WTC11 (cell line): ENCODE data around the gene AGPAT4. TPM values are rescaled to one million over a fixed set of nuclear protein-coding genes. Genes with fewer than 3 reads are reported as not detected.
"Not testable (repeated sequence)": the region's sequence is repeated elsewhere in the genome, so short reads cannot be mapped to it uniquely, and the experiment has no call there.

Experiments
- ATAC-seq: fragments of 200-7000 bp; cut with Tn5 transposase; 2 replicates; pipeline ENCODE4 v1.10.0; 2021; ENCODE audit warnings: mild to moderate bottlenecking, moderate library complexity
- CTCF ChIA-PET: fragments of 300-600 bp; sonication (Branson Sonifier 250); formaldehyde crosslinking; loops from one replicate; lab custom pipeline; 2021; ENCODE audit warnings: antibody characterized with exemption; lab: Charles Lee
- POLR2A ChIA-PET: fragments of 350-600 bp; sonication (Branson Sonifier 250); formaldehyde crosslinking; loops from one replicate; lab custom pipeline; 2021; ENCODE audit warnings: antibody characterized with exemption; lab: Charles Lee
- DNase-seq: peaks from one replicate; pipeline ENCODE4 v3.0.0; 2021; ENCODE audit warnings: low spot score
- H3K27ac Mint-ChIP-seq: 2 replicates; pipeline ENCODE4 v1.8.0; 2021; ENCODE audit warnings: mixed read lengths
- H3K27me3 Mint-ChIP-seq: 2 replicates; pipeline ENCODE4 v1.8.0; 2021; ENCODE audit warnings: low read depth, mild to moderate bottlenecking, moderate library complexity, mixed read lengths
- H3K36me3 Mint-ChIP-seq: 2 replicates; pipeline ENCODE4 v1.8.0; 2021; ENCODE audit warnings: mixed read lengths
- H3K4me1 Mint-ChIP-seq: 2 replicates; pipeline ENCODE4 v1.8.0; 2022; ENCODE audit warnings: mixed read lengths
- H3K4me3 Mint-ChIP-seq: 2 replicates; pipeline ENCODE4 v1.8.0; 2021; ENCODE audit warnings: mild to moderate bottlenecking, moderate library complexity, mixed read lengths
- H3K9me3 Mint-ChIP-seq: 2 replicates; pipeline ENCODE4 v1.8.0; 2021; ENCODE audit warnings: mixed read lengths
- ATF1 ChIP-seq: sonication (generic); formaldehyde crosslinking; IDR thresholded peaks from 2 replicates; pipeline ENCODE4 v1.8.1; 2023; ENCODE audit warnings: mild to moderate bottlenecking, moderate library complexity, missing genetic modification reagents
- CREB1 ChIP-seq: sonication (generic); formaldehyde crosslinking; IDR thresholded peaks from 2 replicates; pipeline ENCODE4 v1.8.0; 2023; ENCODE audit warnings: mild to moderate bottlenecking, missing genetic modification reagents
- KAT7 ChIP-seq: sonication (generic); formaldehyde crosslinking; IDR thresholded peaks from 2 replicates; pipeline ENCODE4 v1.8.1; 2023; ENCODE audit warnings: missing genetic modification reagents, mild to moderate bottlenecking, borderline replicate concordance
- NFATC4 ChIP-seq: fragments of 250-450 bp; sonication (Bioruptor Pico); IDR thresholded peaks from 2 replicates; pipeline ENCODE4 v1.9.0; 2021; ENCODE audit warnings: mild to moderate bottlenecking
- OVOL2 ChIP-seq: fragments of 250-450 bp; sonication (Bioruptor Pico); IDR thresholded peaks from 2 replicates; pipeline ENCODE4 v1.9.0; 2021; ENCODE audit warnings: mild to moderate bottlenecking, borderline replicate concordance
- RELA ChIP-seq: sonication (generic); formaldehyde crosslinking; IDR thresholded peaks from 2 replicates; pipeline ENCODE4 v1.8.1; 2022; ENCODE audit warnings: missing genetic modification reagents, mild to moderate bottlenecking, borderline replicate concordance
- RORB ChIP-seq: fragments of 250-450 bp; sonication (Bioruptor Pico); IDR thresholded peaks from 2 replicates; pipeline ENCODE4 v1.9.0; 2021; ENCODE audit warnings: mild to moderate bottlenecking
- SOX15 ChIP-seq: fragments of 250-450 bp; sonication (Bioruptor Pico); IDR thresholded peaks from 2 replicates; pipeline ENCODE4 v1.9.0; 2021; ENCODE audit warnings: mild to moderate bottlenecking
- ZNF138 ChIP-seq: sonication (generic); formaldehyde crosslinking; conservative IDR thresholded peaks from 2 replicates; pipeline ENCODE4 v1.8.1; 2022; ENCODE audit warnings: mild to moderate bottlenecking, moderate library complexity, missing genetic modification reagents
- ZNF317 ChIP-seq: sonication (generic); formaldehyde crosslinking; IDR thresholded peaks from 2 replicates; pipeline ENCODE4 v1.8.1; 2023; ENCODE audit warnings: low read depth, mild to moderate bottlenecking, moderate library complexity, missing genetic modification reagents, borderline replicate concordance
- ZNF423 ChIP-seq: fragments of 250-450 bp; sonication (Bioruptor Pico); IDR thresholded peaks from 2 replicates; pipeline ENCODE4 v2.1.2; 2022; ENCODE audit warnings: mild to moderate bottlenecking, moderate library complexity
- ZNF671 ChIP-seq: fragments of 250-450 bp; sonication (Bioruptor Pico); IDR thresholded peaks from 2 replicates; pipeline ENCODE4 v1.8.0; 2021; ENCODE audit warnings: mild to moderate bottlenecking
- total RNA-seq: library from RNA; stranded (reverse); gene quantifications from 3 replicates; pipeline ENCODE4 v1.2.3, GENCODE V29; 2021
- TF ChIP-seq, protein P1 (sequence below): sonication (generic); formaldehyde crosslinking; IDR thresholded peaks from 2 replicates; pipeline ENCODE4 v1.8.0; 2022; ENCODE audit warnings: mild to moderate bottlenecking, missing genetic modification reagents
- TF ChIP-seq, protein P2 (sequence below): fragments of 250-450 bp; sonication (Bioruptor Pico); IDR thresholded peaks from 2 replicates; pipeline ENCODE4 v1.9.0; 2021; ENCODE audit warnings: moderate library complexity, mild to moderate bottlenecking, inconsistent platforms, borderline replicate concordance
- TF ChIP-seq, protein P3 (sequence below): sonication (generic); formaldehyde crosslinking; IDR thresholded peaks from 2 replicates; pipeline ENCODE4 v1.8.1; 2022; ENCODE audit warnings: missing genetic modification reagents, borderline replicate concordance
- TF ChIP-seq, protein P4 (sequence below): fragments of 250-450 bp; sonication (Bioruptor Pico); IDR thresholded peaks from 2 replicates; pipeline ENCODE4 v1.9.0; 2021; ENCODE audit warnings: mild to moderate bottlenecking, borderline replicate concordance
- TF ChIP-seq, protein P5 (sequence below): sonication (generic); formaldehyde crosslinking; IDR thresholded peaks from 2 replicates; pipeline ENCODE4 v1.8.1; 2022; ENCODE audit warnings: mild to moderate bottlenecking, moderate library complexity, missing genetic modification reagents

AGPAT4 gene
- total RNA-seq, 1 experiment from 2014 or later, result 19.7 TPM

DNA sequence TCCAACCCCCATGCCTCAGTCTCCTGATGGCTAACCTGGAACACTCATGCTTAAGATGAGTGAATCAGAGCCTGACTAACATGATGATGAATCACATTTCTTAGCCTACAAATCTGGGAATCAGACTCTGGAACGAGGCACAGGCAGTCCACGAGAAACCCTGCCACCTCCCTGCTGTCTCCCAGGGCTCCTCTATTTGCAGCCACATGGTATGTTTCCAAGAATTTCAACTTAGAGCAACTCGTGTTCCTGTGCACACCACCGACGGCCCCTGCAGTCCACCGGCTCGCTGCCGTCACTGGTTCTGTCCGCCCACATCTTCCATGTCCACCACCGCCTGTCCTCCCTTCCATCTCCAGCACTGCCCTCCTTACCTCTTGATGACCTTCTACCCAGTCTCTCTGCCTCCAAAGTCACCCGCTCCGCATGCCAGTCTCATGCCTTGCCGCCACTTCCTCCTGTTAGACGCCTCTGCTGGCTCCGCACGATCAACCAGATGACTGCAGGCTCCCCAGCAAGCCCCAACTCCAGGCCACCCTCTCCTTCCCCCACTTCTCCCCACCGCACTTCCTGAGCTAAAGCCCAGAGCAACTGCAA lies 87.6 kb downstream of the AGPAT4 start:
- ATAC-seq (no peak), DNase-seq (no peak)
- ChIA-PET POLR2A (no interaction called here), CTCF (no interaction called here)
- peaks cover 41% of the 10 kb centered on the region for H3K36me3 Mint-ChIP-seq
- H3K27ac Mint-ChIP-seq, result no peak overlapping the region
- TF ChIP-seq ZNF317 (CRISPR knock-in tag) (no peak), RELA (CRISPR knock-in tag) (no peak), CREB1 (CRISPR knock-in tag) (no peak), RORB (CRISPR knock-in tag) (no peak), KAT7 (CRISPR knock-in tag) (no peak), ATF1 (CRISPR knock-in tag) (no peak), ZNF671 (CRISPR knock-in tag) (no peak), OVOL2 (no peak), NFATC4 (CRISPR knock-in tag) (no peak), ZNF423 (CRISPR knock-in tag) (no peak)
- TF ChIP-seq, protein P1, sequence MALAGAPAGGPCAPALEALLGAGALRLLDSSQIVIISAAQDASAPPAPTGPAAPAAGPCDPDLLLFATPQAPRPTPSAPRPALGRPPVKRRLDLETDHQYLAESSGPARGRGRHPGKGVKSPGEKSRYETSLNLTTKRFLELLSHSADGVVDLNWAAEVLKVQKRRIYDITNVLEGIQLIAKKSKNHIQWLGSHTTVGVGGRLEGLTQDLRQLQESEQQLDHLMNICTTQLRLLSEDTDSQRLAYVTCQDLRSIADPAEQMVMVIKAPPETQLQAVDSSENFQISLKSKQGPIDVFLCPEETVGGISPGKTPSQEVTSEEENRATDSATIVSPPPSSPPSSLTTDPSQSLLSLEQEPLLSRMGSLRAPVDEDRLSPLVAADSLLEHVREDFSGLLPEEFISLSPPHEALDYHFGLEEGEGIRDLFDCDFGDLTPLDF, result no peak
- TF ChIP-seq, protein P2, sequence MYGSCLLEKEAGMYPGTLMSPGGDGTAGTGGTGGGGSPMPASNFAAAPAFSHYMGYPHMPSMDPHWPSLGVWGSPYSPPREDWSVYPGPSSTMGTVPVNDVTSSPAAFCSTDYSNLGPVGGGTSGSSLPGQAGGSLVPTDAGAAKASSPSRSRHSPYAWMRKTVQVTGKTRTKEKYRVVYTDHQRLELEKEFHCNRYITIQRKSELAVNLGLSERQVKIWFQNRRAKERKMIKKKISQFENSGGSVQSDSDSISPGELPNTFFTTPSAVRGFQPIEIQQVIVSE (CRISPR knock-in tag), result no peak
- TF ChIP-seq, protein P3, sequence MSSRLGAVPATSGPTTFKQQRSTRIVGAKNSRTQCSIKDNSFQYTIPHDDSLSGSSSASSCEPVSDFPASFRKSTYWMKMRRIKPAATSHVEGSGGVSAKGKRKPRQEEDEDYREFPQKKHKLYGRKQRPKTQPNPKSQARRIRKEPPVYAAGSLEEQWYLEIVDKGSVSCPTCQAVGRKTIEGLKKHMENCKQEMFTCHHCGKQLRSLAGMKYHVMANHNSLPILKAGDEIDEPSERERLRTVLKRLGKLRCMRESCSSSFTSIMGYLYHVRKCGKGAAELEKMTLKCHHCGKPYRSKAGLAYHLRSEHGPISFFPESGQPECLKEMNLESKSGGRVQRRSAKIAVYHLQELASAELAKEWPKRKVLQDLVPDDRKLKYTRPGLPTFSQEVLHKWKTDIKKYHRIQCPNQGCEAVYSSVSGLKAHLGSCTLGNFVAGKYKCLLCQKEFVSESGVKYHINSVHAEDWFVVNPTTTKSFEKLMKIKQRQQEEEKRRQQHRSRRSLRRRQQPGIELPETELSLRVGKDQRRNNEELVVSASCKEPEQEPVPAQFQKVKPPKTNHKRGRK (CRISPR knock-in tag), result no peak
- TF ChIP-seq, protein P4, sequence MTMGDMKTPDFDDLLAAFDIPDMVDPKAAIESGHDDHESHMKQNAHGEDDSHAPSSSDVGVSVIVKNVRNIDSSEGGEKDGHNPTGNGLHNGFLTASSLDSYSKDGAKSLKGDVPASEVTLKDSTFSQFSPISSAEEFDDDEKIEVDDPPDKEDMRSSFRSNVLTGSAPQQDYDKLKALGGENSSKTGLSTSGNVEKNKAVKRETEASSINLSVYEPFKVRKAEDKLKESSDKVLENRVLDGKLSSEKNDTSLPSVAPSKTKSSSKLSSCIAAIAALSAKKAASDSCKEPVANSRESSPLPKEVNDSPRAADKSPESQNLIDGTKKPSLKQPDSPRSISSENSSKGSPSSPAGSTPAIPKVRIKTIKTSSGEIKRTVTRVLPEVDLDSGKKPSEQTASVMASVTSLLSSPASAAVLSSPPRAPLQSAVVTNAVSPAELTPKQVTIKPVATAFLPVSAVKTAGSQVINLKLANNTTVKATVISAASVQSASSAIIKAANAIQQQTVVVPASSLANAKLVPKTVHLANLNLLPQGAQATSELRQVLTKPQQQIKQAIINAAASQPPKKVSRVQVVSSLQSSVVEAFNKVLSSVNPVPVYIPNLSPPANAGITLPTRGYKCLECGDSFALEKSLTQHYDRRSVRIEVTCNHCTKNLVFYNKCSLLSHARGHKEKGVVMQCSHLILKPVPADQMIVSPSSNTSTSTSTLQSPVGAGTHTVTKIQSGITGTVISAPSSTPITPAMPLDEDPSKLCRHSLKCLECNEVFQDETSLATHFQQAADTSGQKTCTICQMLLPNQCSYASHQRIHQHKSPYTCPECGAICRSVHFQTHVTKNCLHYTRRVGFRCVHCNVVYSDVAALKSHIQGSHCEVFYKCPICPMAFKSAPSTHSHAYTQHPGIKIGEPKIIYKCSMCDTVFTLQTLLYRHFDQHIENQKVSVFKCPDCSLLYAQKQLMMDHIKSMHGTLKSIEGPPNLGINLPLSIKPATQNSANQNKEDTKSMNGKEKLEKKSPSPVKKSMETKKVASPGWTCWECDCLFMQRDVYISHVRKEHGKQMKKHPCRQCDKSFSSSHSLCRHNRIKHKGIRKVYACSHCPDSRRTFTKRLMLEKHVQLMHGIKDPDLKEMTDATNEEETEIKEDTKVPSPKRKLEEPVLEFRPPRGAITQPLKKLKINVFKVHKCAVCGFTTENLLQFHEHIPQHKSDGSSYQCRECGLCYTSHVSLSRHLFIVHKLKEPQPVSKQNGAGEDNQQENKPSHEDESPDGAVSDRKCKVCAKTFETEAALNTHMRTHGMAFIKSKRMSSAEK (CRISPR knock-in tag), result no peak
- peaks cover 20% of the 10 kb centered on the region for H3K9me3 Mint-ChIP-seq
- no peaks in the 10 kb centered on the region for H3K4me1 Mint-ChIP-seq
- H3K4me3 Mint-ChIP-seq, result no peak overlapping the region
- no peaks in the 10 kb centered on the region for H3K27me3 Mint-ChIP-seq

DNA sequence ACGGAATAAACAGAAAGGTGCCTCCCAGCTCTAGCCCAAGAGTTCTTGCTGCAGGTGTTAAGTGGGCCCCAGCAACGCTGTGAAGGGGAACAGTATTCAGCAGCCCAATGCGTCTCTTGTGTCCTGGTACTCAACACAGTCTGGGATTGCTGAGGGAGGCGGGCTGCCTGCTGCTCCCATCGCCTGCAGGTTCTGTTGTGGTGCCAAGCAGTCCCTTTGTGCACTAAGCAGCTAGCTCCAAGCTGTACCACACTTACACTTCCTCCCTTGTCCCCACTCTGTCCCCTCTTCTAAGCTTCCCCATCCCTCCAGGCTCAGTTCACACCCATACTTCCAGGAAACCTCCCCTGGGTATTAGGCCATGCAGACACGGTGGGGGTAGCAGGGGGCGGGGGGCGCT lies 92.7 kb downstream of the AGPAT4 start:
- peaks cover 3% of the 10 kb centered on the region; the same call in 1 of the 2 replicates for H3K27me3 Mint-ChIP-seq
- DNase-seq, result no peak
- H3K36me3 Mint-ChIP-seq, result peaks cover 69% of the 10 kb centered on the region
- no peaks in the 10 kb centered on the region for H3K4me1 Mint-ChIP-seq
- H3K4me3 Mint-ChIP-seq, result no peak overlapping the region
- no peak for ATAC-seq
- CTCF ChIA-PET, result no interaction called here
- POLR2A ChIA-PET, result no interaction called here
- no peak overlapping the region for H3K27ac Mint-ChIP-seq
- H3K9me3 Mint-ChIP-seq, result peaks cover 52% of the 10 kb centered on the region
- TF ChIP-seq SOX15 (no peak), ZNF138 (no peak)
- TF ChIP-seq, protein P5, sequence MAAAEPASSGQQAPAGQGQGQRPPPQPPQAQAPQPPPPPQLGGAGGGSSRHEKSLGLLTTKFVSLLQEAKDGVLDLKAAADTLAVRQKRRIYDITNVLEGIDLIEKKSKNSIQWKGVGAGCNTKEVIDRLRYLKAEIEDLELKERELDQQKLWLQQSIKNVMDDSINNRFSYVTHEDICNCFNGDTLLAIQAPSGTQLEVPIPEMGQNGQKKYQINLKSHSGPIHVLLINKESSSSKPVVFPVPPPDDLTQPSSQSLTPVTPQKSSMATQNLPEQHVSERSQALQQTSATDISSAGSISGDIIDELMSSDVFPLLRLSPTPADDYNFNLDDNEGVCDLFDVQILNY (CRISPR knock-in tag), result no peak

DNA sequence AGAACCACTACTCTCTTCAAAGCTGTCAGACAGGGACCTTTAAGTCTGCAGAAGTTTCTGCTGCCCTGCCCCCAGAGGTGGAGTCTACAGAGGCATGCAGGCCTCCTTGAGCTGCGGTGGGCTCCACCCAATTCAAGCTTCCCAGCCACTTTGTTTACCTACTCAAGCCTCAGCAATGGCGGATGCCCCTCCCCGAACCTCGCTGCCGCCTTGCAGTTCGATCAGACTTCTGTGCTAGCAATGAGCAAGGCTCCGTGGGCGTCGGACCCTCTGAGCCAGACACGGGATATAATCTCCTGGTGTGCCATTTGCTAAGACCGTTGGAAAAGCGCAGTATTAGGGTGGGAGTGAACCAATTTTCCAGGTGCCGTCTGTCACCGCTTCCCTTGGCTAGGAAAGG lies 95.7 kb downstream of the AGPAT4 start:
- not testable (repeated sequence) for H3K4me1 Mint-ChIP-seq

DNA sequence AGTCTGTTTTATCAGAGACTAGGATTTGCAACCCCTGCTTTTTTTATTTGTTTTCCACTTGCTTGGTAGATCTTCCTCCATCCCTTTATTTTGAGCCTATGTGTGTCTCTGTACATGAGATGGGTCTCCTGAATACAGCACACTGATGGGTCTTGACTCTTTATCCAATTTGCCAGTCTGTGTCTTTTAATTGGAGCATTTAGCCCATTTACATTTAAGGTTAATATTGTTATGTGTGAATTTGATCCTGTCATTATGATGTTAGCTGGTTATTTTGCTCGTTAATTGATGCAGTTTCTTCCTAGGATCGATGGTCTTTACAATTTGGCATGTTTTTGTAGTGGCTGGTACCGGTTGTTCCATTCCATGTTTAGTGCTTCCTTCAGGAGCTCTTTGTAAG lies 97.4 kb downstream of the AGPAT4 start:
- POLR2A ChIA-PET, DNase-seq, H3K27ac Mint-ChIP-seq, H3K4me1 Mint-ChIP-seq, H3K4me3 Mint-ChIP-seq, CTCF ChIA-PET, ATAC-seq, H3K27me3 Mint-ChIP-seq: not testable (repeated sequence)
- peaks cover 77% of the 10 kb centered on the region for H3K9me3 Mint-ChIP-seq
- peaks cover 71% of the 10 kb centered on the region for H3K36me3 Mint-ChIP-seq

More for the DNA sequence above, 95.7 kb downstream of the AGPAT4 start:
- H3K4me3 Mint-ChIP-seq, CTCF ChIA-PET, H3K27ac Mint-ChIP-seq, DNase-seq, H3K27me3 Mint-ChIP-seq, ATAC-seq, POLR2A ChIA-PET: not testable (repeated sequence)
- Mint-ChIP-seq H3K36me3 (peaks cover 67% of the 10 kb centered on the region), H3K9me3 (peaks cover 70% of the 10 kb centered on the region)

DNA sequence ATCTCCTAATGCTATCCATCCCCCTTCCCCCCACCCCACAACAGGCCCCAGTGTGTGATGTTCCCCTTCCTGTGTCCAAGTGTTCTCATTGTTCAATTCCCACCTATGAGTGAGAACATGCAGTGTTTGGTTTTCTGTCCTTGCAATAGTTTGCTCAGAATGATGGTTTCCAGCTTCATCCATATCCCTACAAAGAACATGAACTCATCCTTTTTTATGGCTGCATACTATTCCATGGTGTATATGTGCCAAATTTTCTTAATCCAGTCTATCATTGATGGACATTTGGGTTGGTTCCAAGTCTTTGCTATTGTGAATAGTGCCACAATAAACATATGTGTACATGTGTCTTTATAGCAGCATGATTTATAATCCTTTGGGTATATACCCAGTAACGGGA lies 101.1 kb downstream of the AGPAT4 start:
- ATAC-seq, CTCF ChIA-PET, H3K4me3 Mint-ChIP-seq, POLR2A ChIA-PET, H3K27ac Mint-ChIP-seq, DNase-seq, H3K27me3 Mint-ChIP-seq: not testable (repeated sequence)
- Mint-ChIP-seq H3K36me3 (peaks cover 52% of the 10 kb centered on the region), H3K4me1 (peaks cover 34% of the 10 kb centered on the region), H3K9me3 (peaks cover 56% of the 10 kb centered on the region)
